IMR-90 (cell line): ENCODE measurements around the gene MAS1L. TPM values are rescaled to one million over a fixed set of nuclear protein-coding genes. Genes with fewer than 3 reads are reported as not detected.

Experiments used
- ATAC-seq: fragments of 200-7000 bp; cut with Tn5 transposase; 2 replicates; pipeline ENCODE4 v1.9.1; 2020; ENCODE audit warnings: low read depth, mild to moderate bottlenecking, moderate library complexity
- BruUV-seq: library from RNA; stranded (reverse); fragments of 400-500 nt; replicated peaks from 2 replicates; lab custom pipeline; 2021; lab: Mats Ljungman, UMichigan
- CTCF ChIA-PET: fragments of 300-600 bp; formaldehyde crosslinking; extraction: SDS; loops from one replicate; lab custom pipeline; 2021; ENCODE audit warnings: antibody characterized with exemption; lab: Yijun Ruan, JAX
- POLR2A ChIA-PET: fragments of 300-600 bp; sonication (Branson Sonifier 250); formaldehyde crosslinking; loops from one replicate; lab custom pipeline; 2022; ENCODE audit warnings: antibody characterized with exemption; ENCODE audit not compliant: unreplicated experiment; lab: Charles Lee
- DNase-seq: peaks from one replicate; pipeline ENCODE4 v3.0.0; 2013
- H2AFZ ChIP-seq: replicated peaks from 2 replicates; pipeline ENCODE3; 2013; ENCODE audit warnings: low read length, mild to moderate bottlenecking; ENCODE audit not compliant: poor library complexity
- H2AK5ac ChIP-seq: 2 replicates; pipeline ENCODE4 v1.6.1; 2013; ENCODE audit warnings: low read depth, low read length, inconsistent platforms
- H2AK9ac ChIP-seq: replicated peaks from 2 replicates; pipeline ENCODE3; 2013; ENCODE audit warnings: mild to moderate bottlenecking, low read depth, low read length, moderate library complexity; ENCODE audit not compliant: poor library complexity
- H2BK120ac ChIP-seq: 2 replicates; pipeline ENCODE4 v1.6.1; 2013; ENCODE audit warnings: low read depth, low read length, inconsistent platforms
- H2BK15ac ChIP-seq: 3 replicates; pipeline ENCODE4 v1.6.1; 2013; ENCODE audit warnings: low read depth, low read length, inconsistent platforms
- H2BK20ac ChIP-seq: 2 replicates; pipeline ENCODE4 v1.6.1; 2013; ENCODE audit warnings: low read depth, mild to moderate bottlenecking, inconsistent platforms, low read length, moderate library complexity
- H2BK5ac ChIP-seq: 2 replicates; pipeline ENCODE4 v1.6.1; 2013; ENCODE audit warnings: mild to moderate bottlenecking, low read depth, low read length, inconsistent platforms; ENCODE audit not compliant: poor library complexity, severe bottlenecking
- H3K14ac ChIP-seq: replicated peaks from 2 replicates; pipeline ENCODE4 v1.6.1; 2013; ENCODE audit warnings: low read depth, low read length, inconsistent platforms
- H3K18ac ChIP-seq: 2 replicates; pipeline ENCODE4 v1.6.1; 2013; ENCODE audit warnings: low read depth, low read length, control low read depth
- H3K23ac ChIP-seq: 2 replicates; pipeline ENCODE4 v1.6.1; 2013; ENCODE audit warnings: low read depth, low read length, inconsistent platforms
- H3K27ac ChIP-seq: 2 replicates; pipeline ENCODE4 v1.5.1; 2013; ENCODE audit warnings: mild to moderate bottlenecking, control low read depth, low read length; ENCODE audit not compliant: insufficient read depth
- H3K27me3 ChIP-seq: 2 replicates; pipeline ENCODE4 v1.6.1; 2013; ENCODE audit warnings: low read length; ENCODE audit not compliant: control insufficient read depth, insufficient read depth
- H3K36me3 ChIP-seq: 2 replicates; pipeline ENCODE4 v1.6.1; 2013; ENCODE audit warnings: low read length, mixed read lengths; ENCODE audit not compliant: control insufficient read depth, insufficient read depth
- H3K4ac ChIP-seq: 2 replicates; pipeline ENCODE4 v1.6.1; 2013; ENCODE audit warnings: low read depth, low read length, inconsistent platforms
- H3K4me1 ChIP-seq: 2 replicates; pipeline ENCODE4 v1.6.1; 2013; ENCODE audit warnings: low read length, mixed read lengths; ENCODE audit not compliant: control insufficient read depth, insufficient read depth
- H3K4me2 ChIP-seq: 2 replicates; pipeline ENCODE4 v1.6.1; 2013; ENCODE audit warnings: low read depth, mild to moderate bottlenecking, control low read depth, low read length, moderate library complexity
- H3K4me3 ChIP-seq: 2 replicates; pipeline ENCODE4 v1.5.1; 2013; ENCODE audit warnings: low read depth, mild to moderate bottlenecking, control low read depth, low read length, moderate library complexity; ENCODE audit not compliant: insufficient read depth
- H3K56ac ChIP-seq: 2 replicates; pipeline ENCODE4 v1.6.1; 2013; ENCODE audit warnings: low read length, inconsistent platforms; ENCODE audit not compliant: insufficient read depth; ENCODE audit errors: extremely low read depth
- H3K79me1 ChIP-seq, 2 experiments: 2 replicates each; pipeline ENCODE4 v1.6.1; 2013; ENCODE audit warnings: low read length in 2 of 2, inconsistent platforms in 1 of 2, low read depth in 1 of 2
- H3K9ac ChIP-seq: 2 replicates; pipeline ENCODE4 v1.6.1; 2013; ENCODE audit warnings: low read depth, low read length, control low read depth
- H3K9me1 ChIP-seq: 2 replicates; pipeline ENCODE4 v1.6.1; 2013; ENCODE audit warnings: low read length, inconsistent platforms; ENCODE audit not compliant: insufficient read depth
- H3K9me3 ChIP-seq: 2 replicates; pipeline ENCODE4 v1.6.1; 2013; ENCODE audit warnings: low read length; ENCODE audit not compliant: control insufficient read depth, insufficient read depth
- H4K20me1 ChIP-seq: 2 replicates; pipeline ENCODE4 v1.6.1; 2013; ENCODE audit warnings: low read length, inconsistent platforms; ENCODE audit not compliant: insufficient read depth
- H4K5ac ChIP-seq: 2 replicates; pipeline ENCODE4 v1.6.1; 2013; ENCODE audit warnings: mild to moderate bottlenecking, low read depth, low read length, control low read depth
- H4K8ac ChIP-seq, 2 experiments: 2 replicates each; pipeline ENCODE4 v1.6.1; 2013; ENCODE audit warnings: low read depth in 2 of 2, low read length in 2 of 2, control low read depth in 1 of 2, inconsistent platforms in 1 of 2
- H4K91ac ChIP-seq: 2 replicates; pipeline ENCODE4 v1.6.1; 2013; ENCODE audit warnings: low read depth, low read length, inconsistent platforms; ENCODE audit not compliant: insufficient read depth
- BHLHE40 ChIP-seq: fragments of 150-350 bp; IDR thresholded peaks from 2 replicates; pipeline ENCODE4 v1.6.1; 2016; ENCODE audit warnings: mild to moderate bottlenecking, low read depth, low read length
- CEBPB ChIP-seq: IDR thresholded peaks from 2 replicates; pipeline ENCODE4 v1.6.1; 2012; ENCODE audit warnings: low read depth, low read length, improper control_type of control experiment
- CHD1 ChIP-seq: IDR thresholded peaks from 2 replicates; pipeline ENCODE4 v1.6.1; 2012; ENCODE audit warnings: low read depth, low read length, improper control_type of control experiment
- CTCF ChIP-seq: conservative IDR thresholded peaks from 2 replicates; pipeline ENCODE4 v1.5.1; 2012; ENCODE audit warnings: mild to moderate bottlenecking, low read depth, low read length, improper control_type of control experiment
- FOS ChIP-seq: fragments of 150-350 bp; IDR thresholded peaks from 2 replicates; pipeline ENCODE4 v1.6.1; 2016; ENCODE audit warnings: low read depth, low read length
- MAFK ChIP-seq: IDR thresholded peaks from 2 replicates; pipeline ENCODE4 v1.6.1; 2012; ENCODE audit warnings: low read depth, low read length, improper control_type of control experiment
- MAZ ChIP-seq: IDR thresholded peaks from 2 replicates; pipeline ENCODE4 v1.6.1; 2012; ENCODE audit warnings: low read depth, mild to moderate bottlenecking, low read length, improper control_type of control experiment, moderate library complexity, borderline replicate concordance
- MXI1 ChIP-seq: IDR thresholded peaks from 2 replicates; pipeline ENCODE4 v1.6.1; 2012; ENCODE audit warnings: low read depth, mild to moderate bottlenecking, low read length, moderate library complexity, borderline replicate concordance
- NFE2L2 ChIP-seq: fragments of 150-350 bp; IDR thresholded peaks from 2 replicates; pipeline ENCODE4 v1.6.1; 2016; ENCODE audit warnings: low read depth, mild to moderate bottlenecking, low read length
- POLR2A ChIP-seq: IDR thresholded peaks from 2 replicates; pipeline ENCODE4 v1.6.1; 2012; ENCODE audit warnings: mild to moderate bottlenecking, low read depth, low read length
- RAD21 ChIP-seq: IDR thresholded peaks from 2 replicates; pipeline ENCODE4 v1.6.1; 2012; ENCODE audit warnings: low read length, improper control_type of control experiment
- RCOR1 ChIP-seq: IDR thresholded peaks from 2 replicates; pipeline ENCODE4 v1.6.1; 2012; ENCODE audit warnings: mild to moderate bottlenecking, low read length, improper control_type of control experiment; ENCODE audit not compliant: insufficient replicate concordance
- RFX5 ChIP-seq: IDR thresholded peaks from 2 replicates; pipeline ENCODE4 v1.8.0; 2012; ENCODE audit warnings: low read depth, mild to moderate bottlenecking, low read length, moderate library complexity
- SMC3 ChIP-seq: fragments of 150-350 bp; IDR thresholded peaks from 2 replicates; pipeline ENCODE4 v1.6.1; 2016; ENCODE audit warnings: low read depth, mild to moderate bottlenecking, antibody characterized with exemption, low read length, moderate library complexity
- USF2 ChIP-seq: fragments of 150-350 bp; IDR thresholded peaks from 2 replicates; pipeline ENCODE4 v1.6.1; 2017; ENCODE audit warnings: mild to moderate bottlenecking, antibody characterized with exemption, low read length, low read depth
- dilution Hi-C: fragments of 300-500 bp; cut with HindIII; formaldehyde crosslinking; loops from one replicate; pipeline ENCODE4 v1.14.3; 2018; ENCODE audit warnings: low sequenced_read_pairs; ENCODE audit not compliant: unreplicated experiment
- in situ Hi-C: fragments of 300-500 bp; cut with MboI; formaldehyde crosslinking; loops from 3 replicates; pipeline ENCODE4 v1.14.3; 2019; ENCODE audit warnings: low sequenced_read_pairs, inconsistent platforms, mixed read lengths
- intact Hi-C: fragments of 100-400 bp; cut with micrococcal nuclease; formaldehyde crosslinking; loops from 2 replicates; pipeline ENCODE4 v1.10.0; 2022
- polyA plus RNA-seq, 3 experiments: library from polyadenylated mRNA; depleted of rRNA; stranded (reverse); fragments of >200 nt; gene quantifications; 2 replicates each; pipeline ENCODE4 v1.2.3, GENCODE V29; 2012; ENCODE audit warnings: low replicate concordance in 1 of 3
- total RNA-seq: library from RNA; depleted of rRNA; stranded (reverse); fragments of >200 nt; gene quantifications from 2 replicates; pipeline ENCODE4 v1.2.3, GENCODE V29; 2012
- TF ChIP-seq, protein P1 (sequence below): fragments of 150-350 bp; IDR thresholded peaks from 2 replicates; pipeline ENCODE4 v1.6.1; 2016; ENCODE audit warnings: low read depth, mild to moderate bottlenecking, low read length, moderate library complexity, borderline replicate concordance

Gene MAS1L
- total and polyA plus RNA-seq, 2 of the 4 experiments (the other 2 are of a cell fraction) = not detected

GRCh38 chr6:29488874-29489273 is 1.1 kb upstream of the MAS1L start:
- BruUV-seq = no TSS peak
- Histone ChIP-seq H3K4ac (no peak overlapping the region), H2AK9ac (no peak overlapping the region), H3K18ac (no peak overlapping the region), H3K4me3 (no peak overlapping the region), H4K20me1 (no peaks in the 10 kb centered on the region), H2AK5ac (no peak overlapping the region), H4K5ac (no peak overlapping the region), H3K9ac (no peak overlapping the region), H2BK120ac (no peak overlapping the region), H3K14ac (no peak overlapping the region), H3K27ac (no peak overlapping the region), H2AFZ (no peak overlapping the region), H3K36me3 (no peaks in the 10 kb centered on the region), H4K91ac (no peak overlapping the region), H3K9me3 (peaks cover 11% of the 10 kb centered on the region), H3K23ac (no peak overlapping the region), H3K79me1 (no peaks in the 10 kb centered on the region), H2BK5ac (no peak overlapping the region), H3K4me1 (no peaks in the 10 kb centered on the region), H4K8ac (no peak overlapping the region), H2BK15ac (no peak overlapping the region), H3K9me1 (no peaks in the 10 kb centered on the region), H3K4me2 (no peak overlapping the region), H3K27me3 (no peaks in the 10 kb centered on the region), H2BK20ac (no peak overlapping the region), H3K56ac (no peak overlapping the region)
- ChIA-PET CTCF (no interaction called here), POLR2A (no interaction called here)
- TF ChIP-seq RFX5 (no peak), CTCF (no peak), NFE2L2 (no peak), RAD21 (no peak), POLR2A (no peak), FOS (no peak), MXI1 (no peak), BHLHE40 (no peak), MAFK (no peak), USF2 (no peak), MAZ (no peak), RCOR1 (no peak), CHD1 (no peak), SMC3 (no peak), CEBPB (no peak)
- TF ChIP-seq, protein P1, sequence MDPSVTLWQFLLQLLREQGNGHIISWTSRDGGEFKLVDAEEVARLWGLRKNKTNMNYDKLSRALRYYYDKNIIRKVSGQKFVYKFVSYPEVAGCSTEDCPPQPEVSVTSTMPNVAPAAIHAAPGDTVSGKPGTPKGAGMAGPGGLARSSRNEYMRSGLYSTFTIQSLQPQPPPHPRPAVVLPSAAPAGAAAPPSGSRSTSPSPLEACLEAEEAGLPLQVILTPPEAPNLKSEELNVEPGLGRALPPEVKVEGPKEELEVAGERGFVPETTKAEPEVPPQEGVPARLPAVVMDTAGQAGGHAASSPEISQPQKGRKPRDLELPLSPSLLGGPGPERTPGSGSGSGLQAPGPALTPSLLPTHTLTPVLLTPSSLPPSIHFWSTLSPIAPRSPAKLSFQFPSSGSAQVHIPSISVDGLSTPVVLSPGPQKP = no peak
- ATAC-seq (no peak), DNase-seq (no peak)
- dilution Hi-C loops = no loop called here
- in situ Hi-C loops = no loop called here
- intact Hi-C loops = no loop called here
